Gastrocnemius medialis (tissue), 4 donors: ENCODE measurements around the gene FLII. TPM values are rescaled to one million over a fixed set of nuclear protein-coding genes. Genes with fewer than 3 reads are reported as not detected.

Experiments
- ATAC-seq, 2 donors: fragments of 150-250 bp; one replicate each; pipeline ENCODE4 v1.9.1; 2016
- DNase-seq, 2 donors: peaks; one replicate each; pipeline ENCODE4 v3.0.0-alpha.2; 2019
- H3K27ac ChIP-seq, 4 donors: fragments of 200-600 bp; sonication (generic); 1 replicate in 1 of 4; 2 replicates in 3 of 4; pipeline ENCODE4 v1.5.1; 2016 to 2018; ENCODE audit warnings: mild to moderate bottlenecking in 2 of 4, moderate library complexity in 1 of 4
- H3K27me3 ChIP-seq, 3 donors: fragments of 200-600 bp; sonication (generic) in 2 of 3; 1 replicate in 1 of 3; 2 replicates in 2 of 3; pipeline versions ENCODE4 v1.5.1 to v1.6.0; 2016 to 2019; ENCODE audit warnings: mild to moderate bottlenecking in 1 of 3, moderate library complexity in 1 of 3
- H3K36me3 ChIP-seq, 2 donors: fragments of 200-600 bp; sonication (generic) in 1 of 2; one replicate each; pipeline ENCODE4 v1.5.1; 2017 to 2018
- H3K4me1 ChIP-seq, 2 donors: fragments of 200-600 bp; sonication (generic) in 1 of 2; one replicate each; pipeline ENCODE4 v1.5.1; 2016 to 2017; ENCODE audit warnings: mild to moderate bottlenecking in 2 of 2
- H3K4me3 ChIP-seq, 4 donors: fragments of 200-600 bp; sonication (generic) in 3 of 4; 1 replicate in 1 of 4; 2 replicates in 3 of 4; pipeline ENCODE4 v1.5.1; 2016 to 2019; ENCODE audit warnings: mild to moderate bottlenecking in 2 of 4
- H3K9me3 ChIP-seq, 3 donors: fragments of 200-600 bp; sonication (generic) in 2 of 3; 1 replicate in 1 of 3; 2 replicates in 2 of 3; pipeline ENCODE4 v1.5.1; 2016 to 2019
- POLR2A ChIP-seq, 2 donors: fragments of 450-650 bp; IDR thresholded peaks; one replicate each; pipeline ENCODE4 v1.6.1; 2017; ENCODE audit warnings: antibody characterized with exemption in 2 of 2, mild to moderate bottlenecking in 2 of 2, moderate library complexity in 2 of 2
- in situ Hi-C, 4 donors: fragments of 200-750 bp; cut with MboI; loops; one replicate each; pipeline versions ENCODE4 v1.15.0 to v1.8.0; 2017; ENCODE audit warnings: low sequenced_read_pairs in 4 of 4
- intact Hi-C: fragments of 100-400 bp; cut with DNase I; formaldehyde crosslinking; loops from one replicate; pipeline ENCODE4 v1.15.1; 2023; ENCODE audit warnings: low total_unique reads
- total RNA-seq, 4 donors: library from RNA; depleted of rRNA; stranded (reverse); fragments of >200 nt; gene quantifications; one replicate each; pipeline versions ENCODE4 v1.1.0 to v1.2.3, GENCODE V29; 2016
- TF ChIP-seq, protein P1 (sequence below), 5 experiments: fragments of 450-650 bp in 3 of 5; fragments of 200-600 bp in 2 of 5; sonication (generic) in 2 of 5; IDR thresholded peaks in 4 of 5; conservative IDR thresholded peaks in 1 of 5; 1 replicate in 4 of 5; 2 replicates in 1 of 5; pipeline ENCODE4 v1.5.1; 2016 to 2019; ENCODE audit warnings: antibody characterized with exemption in 5 of 5, mild to moderate bottlenecking in 3 of 5, moderate library complexity in 3 of 5

FLII gene
- total RNA-seq, 4 donors from 2014 or later: 600 to 752 (median 681) TPM

DNA sequence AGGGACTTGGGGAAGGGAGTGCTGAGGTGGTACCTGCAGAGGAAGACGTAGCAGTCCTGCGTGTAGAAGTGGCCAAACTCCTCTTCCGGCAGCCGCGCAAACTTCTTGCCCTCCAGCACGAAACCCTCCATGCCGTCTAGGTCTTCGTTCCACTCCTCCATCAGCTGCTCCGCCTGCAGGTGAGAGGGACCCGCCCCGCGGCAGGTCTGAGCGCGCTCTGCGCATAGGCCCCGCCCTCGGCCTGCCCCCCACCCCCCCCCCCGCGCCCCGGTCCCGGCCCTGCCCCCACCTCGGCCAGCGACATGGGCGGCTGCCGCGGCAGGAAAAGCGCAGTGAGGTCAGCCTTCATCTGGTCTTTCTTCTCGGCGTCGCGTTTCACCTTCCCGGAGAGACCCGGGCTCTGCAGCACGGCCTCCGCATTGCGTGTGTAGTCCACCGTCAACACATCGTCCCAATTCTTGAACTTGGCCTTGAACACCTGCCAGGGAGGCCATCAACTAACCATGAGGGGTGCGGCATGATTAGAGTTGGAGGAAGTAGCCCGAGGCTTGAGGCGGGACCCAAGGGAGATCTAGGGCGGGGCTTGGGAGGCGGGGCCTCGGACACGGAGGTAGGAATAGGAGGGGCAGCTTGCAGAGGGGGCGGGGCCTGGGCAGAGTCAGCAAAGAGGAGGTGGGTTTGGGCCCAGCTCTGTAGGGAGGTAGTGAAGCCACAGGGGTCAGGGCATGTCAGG is 11.5 kb downstream of the FLII start:
- H3K36me3 ChIP-seq: peaks cover 0 to 87% of the 10 kb centered on the region in 2 donors
- H3K4me1 ChIP-seq: peaks cover 5 to 8% of the 10 kb centered on the region in 2 donors
- ATAC-seq (peak in 1 of 2 donors; percentile 12), DNase-seq (no peak)
- TF ChIP-seq, protein P1, sequence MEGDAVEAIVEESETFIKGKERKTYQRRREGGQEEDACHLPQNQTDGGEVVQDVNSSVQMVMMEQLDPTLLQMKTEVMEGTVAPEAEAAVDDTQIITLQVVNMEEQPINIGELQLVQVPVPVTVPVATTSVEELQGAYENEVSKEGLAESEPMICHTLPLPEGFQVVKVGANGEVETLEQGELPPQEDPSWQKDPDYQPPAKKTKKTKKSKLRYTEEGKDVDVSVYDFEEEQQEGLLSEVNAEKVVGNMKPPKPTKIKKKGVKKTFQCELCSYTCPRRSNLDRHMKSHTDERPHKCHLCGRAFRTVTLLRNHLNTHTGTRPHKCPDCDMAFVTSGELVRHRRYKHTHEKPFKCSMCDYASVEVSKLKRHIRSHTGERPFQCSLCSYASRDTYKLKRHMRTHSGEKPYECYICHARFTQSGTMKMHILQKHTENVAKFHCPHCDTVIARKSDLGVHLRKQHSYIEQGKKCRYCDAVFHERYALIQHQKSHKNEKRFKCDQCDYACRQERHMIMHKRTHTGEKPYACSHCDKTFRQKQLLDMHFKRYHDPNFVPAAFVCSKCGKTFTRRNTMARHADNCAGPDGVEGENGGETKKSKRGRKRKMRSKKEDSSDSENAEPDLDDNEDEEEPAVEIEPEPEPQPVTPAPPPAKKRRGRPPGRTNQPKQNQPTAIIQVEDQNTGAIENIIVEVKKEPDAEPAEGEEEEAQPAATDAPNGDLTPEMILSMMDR (IDR thresholded peaks at IDR 0.05 in 4 of 5, conservative IDR thresholded peaks at IDR 0.05 in 1 of 5): no peak
- TF ChIP-seq POLR2A (IDR thresholded peaks at IDR 0.05): no peak
- in situ Hi-C loops: no loop called here
- H3K27me3 ChIP-seq: no peaks in the 10 kb centered on the region
- H3K9me3 ChIP-seq: no peaks in the 10 kb centered on the region
- intact Hi-C loops: no loop called here
- no peak overlapping the region for H3K4me3 ChIP-seq
- H3K27ac ChIP-seq: peak overlapping the region in 3 of 4 donors; percentile 45 to 65 (median 62)

DNA sequence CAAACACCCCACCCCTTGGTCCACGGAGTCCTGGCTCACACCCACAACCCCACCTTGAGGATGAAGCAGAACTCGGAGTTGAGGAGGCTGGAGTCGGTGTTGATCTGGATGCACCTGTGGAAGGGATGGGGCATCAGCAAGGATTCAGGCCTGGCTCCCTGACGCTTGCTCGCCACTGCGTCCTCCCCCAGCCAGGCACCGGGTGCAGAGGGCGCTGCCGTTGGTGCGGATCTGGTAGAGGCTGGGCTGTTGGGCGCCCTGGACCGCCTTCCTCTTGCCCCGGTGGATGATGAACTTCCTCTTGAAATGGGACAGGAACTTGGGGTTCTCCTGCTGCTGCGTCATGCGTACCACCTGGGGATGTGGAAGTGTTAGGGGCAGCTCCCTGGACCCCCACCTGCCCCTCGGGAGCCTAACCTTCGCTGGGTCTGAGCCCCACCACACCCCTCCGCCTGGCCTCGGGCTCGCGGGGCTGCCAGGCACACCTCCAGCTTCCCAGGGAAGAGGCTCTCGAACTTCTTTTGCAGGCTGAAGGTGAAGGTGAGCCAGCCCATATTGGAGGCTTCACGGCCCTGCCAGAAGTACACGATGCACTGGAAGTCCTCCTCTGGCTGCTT is 12.3 kb downstream of the FLII start:
- H3K4me1 ChIP-seq: peaks cover 5 to 8% of the 10 kb centered on the region in 2 donors
- TF ChIP-seq, protein P1 (IDR thresholded peaks at IDR 0.05 in 4 of 5, conservative IDR thresholded peaks at IDR 0.05 in 1 of 5): no peak
- no peak for TF ChIP-seq POLR2A (IDR thresholded peaks at IDR 0.05)
- H3K4me3 ChIP-seq: no peak overlapping the region
- ATAC-seq (no peak), DNase-seq (no peak)
- no peaks in the 10 kb centered on the region for H3K27me3 ChIP-seq
- in situ Hi-C loops: no loop called here
- no peak overlapping the region for H3K27ac ChIP-seq
- no peaks in the 10 kb centered on the region for H3K9me3 ChIP-seq
- intact Hi-C loops: no loop called here
- peaks cover 0 to 81% of the 10 kb centered on the region in 2 donors for H3K36me3 ChIP-seq

DNA sequence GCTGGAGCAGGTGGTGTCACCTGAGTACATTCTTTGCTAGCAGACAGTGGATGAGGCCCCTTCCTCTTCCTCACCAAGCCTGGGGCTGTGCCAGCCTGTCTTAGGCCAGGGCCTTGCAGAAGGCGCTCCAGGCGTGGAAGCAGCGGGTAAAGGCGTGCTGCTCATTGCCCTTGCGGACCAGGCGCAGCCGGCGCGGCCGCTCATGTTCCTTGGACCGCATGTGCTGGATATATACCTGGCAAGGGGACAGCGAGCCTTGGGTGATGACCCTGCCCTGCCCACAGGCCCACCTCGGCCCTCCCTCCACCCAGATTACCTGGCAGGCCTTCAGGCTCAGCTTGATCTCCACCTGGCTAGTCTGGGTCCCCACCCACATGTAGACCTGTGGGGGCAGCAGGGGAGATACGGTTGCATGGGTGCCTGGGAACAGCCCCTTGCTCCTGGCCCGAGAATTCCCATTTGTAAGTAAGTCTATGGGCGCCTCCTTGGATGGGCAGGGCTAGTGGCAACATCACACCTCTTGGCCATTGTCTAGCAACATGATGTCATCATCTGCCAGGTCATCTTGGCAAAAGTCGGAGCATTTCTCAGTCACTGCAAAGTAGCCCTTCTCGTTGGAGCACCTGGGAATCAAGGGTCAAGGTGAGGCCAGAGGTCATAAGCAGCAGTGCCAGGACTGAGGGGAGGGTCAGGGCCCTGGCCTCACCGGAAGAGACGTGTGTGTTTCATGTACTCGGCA is 13.3 kb downstream of the FLII start:
- in situ Hi-C loops: no loop called here
- intact Hi-C loops: no loop called here
- no peaks in the 10 kb centered on the region for H3K27me3 ChIP-seq
- no peak for TF ChIP-seq POLR2A (IDR thresholded peaks at IDR 0.05)
- TF ChIP-seq, protein P1 (IDR thresholded peaks at IDR 0.05 in 4 of 5, conservative IDR thresholded peaks at IDR 0.05 in 1 of 5): no peak
- no peak overlapping the region for H3K27ac ChIP-seq
- ATAC-seq: no peak
- H3K36me3 ChIP-seq: peaks cover 0 to 70% of the 10 kb centered on the region in 2 donors
- H3K4me3 ChIP-seq: no peak overlapping the region
- no peak for DNase-seq
- H3K9me3 ChIP-seq: no peaks in the 10 kb centered on the region
- peaks cover 5 to 8% of the 10 kb centered on the region in 2 donors for H3K4me1 ChIP-seq

DNA sequence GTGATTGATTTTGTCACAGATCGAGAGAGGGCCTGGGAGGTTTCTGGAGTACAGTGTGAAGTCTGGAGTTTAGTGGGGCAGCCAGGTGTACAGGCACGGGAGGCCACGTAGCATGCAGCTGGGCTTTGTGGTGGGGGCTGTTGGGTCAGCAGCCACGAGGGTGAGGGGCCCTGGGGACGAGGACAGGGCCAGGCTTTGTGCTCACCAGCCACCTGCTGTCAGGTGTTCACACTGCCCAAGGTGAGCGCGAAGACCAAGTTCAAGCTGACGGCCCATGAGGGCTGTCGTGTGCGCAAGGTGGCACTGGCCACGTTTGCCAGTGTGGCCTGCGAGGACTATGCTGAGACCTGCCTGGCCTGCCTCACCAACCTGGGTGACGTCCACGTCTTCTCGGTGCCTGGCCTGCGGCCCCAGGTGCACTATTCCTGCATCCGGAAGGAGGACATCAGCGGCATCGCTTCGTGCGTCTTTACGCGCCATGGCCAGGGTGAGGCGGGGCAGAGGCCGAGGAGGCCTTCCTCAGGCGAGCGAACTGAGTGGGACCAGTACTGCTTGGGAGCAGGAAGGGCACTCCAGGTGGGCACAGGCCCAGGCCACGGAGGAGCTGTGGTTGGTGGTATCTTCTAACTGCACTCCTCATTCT is 17.2 kb downstream of the FLII start:
- Histone ChIP-seq H3K9me3 (no peaks in the 10 kb centered on the region), H3K27ac (no peak overlapping the region), H3K4me1 (no peaks in the 10 kb centered on the region), H3K36me3 (peaks cover 0 to 35% of the 10 kb centered on the region in 2 donors), H3K4me3 (no peak overlapping the region), H3K27me3 (no peaks in the 10 kb centered on the region)
- DNase-seq (no peak), ATAC-seq (peak in 1 of 2 donors; percentile 12)
- intact Hi-C loops: no loop called here
- no peak for TF ChIP-seq POLR2A (IDR thresholded peaks at IDR 0.05)
- TF ChIP-seq, protein P1 (IDR thresholded peaks at IDR 0.05 in 4 of 5, conservative IDR thresholded peaks at IDR 0.05 in 1 of 5): no peak
- in situ Hi-C loops: no loop called here
